OCI-LY3 (cell line): ENCODE data around the gene ASIC5.

Experiments
- H2AFZ ChIP-seq: fragments of 200-600, 300-600 bp; shearing (Covaris generic); 2 replicates; pipeline ENCODE4 v1.6.0; 2014; ENCODE audit warnings: antibody characterized with exemption, low read depth, low read length
- H3K27ac ChIP-seq: fragments of 200-600, 300-600 bp; sonication (generic); 2 replicates; pipeline ENCODE4 v1.5.1; 2014; ENCODE audit warnings: mild to moderate bottlenecking, low read length, moderate library complexity, mixed read lengths
- H3K27me3 ChIP-seq: fragments of 200-600, 300-600 bp; sonication (generic); 2 replicates; pipeline ENCODE4 v1.6.1; 2014; ENCODE audit warnings: low read depth, low read length, mixed read lengths
- H3K36me3 ChIP-seq: fragments of 200-600, 300-600 bp; sonication (generic); replicated peaks from 2 replicates; pipeline ENCODE3; 2014; ENCODE audit warnings: low read depth, low read length, mixed read lengths
- H3K4me1 ChIP-seq: fragments of 300-600, 200-600 bp; sonication (generic); 2 replicates; pipeline ENCODE4 v1.6.1; 2014; ENCODE audit warnings: low read length, mixed read lengths
- H3K4me2 ChIP-seq: fragments of 200-600, 300-600 bp; sonication (generic); 2 replicates; pipeline ENCODE4 v1.6.1; 2014; ENCODE audit warnings: low read length, mixed read lengths
- H3K4me3 ChIP-seq: fragments of 300-600, 200-600 bp; sonication (generic); 2 replicates; pipeline ENCODE4 v1.5.1; 2014; ENCODE audit warnings: antibody characterized with exemption, mild to moderate bottlenecking, low read length, moderate library complexity
- H3K79me2 ChIP-seq: fragments of 300-600, 200-600 bp; shearing (Covaris generic); 2 replicates; pipeline ENCODE4 v1.6.1; 2014; ENCODE audit warnings: mild to moderate bottlenecking, low read length, mixed read lengths
- H3K9ac ChIP-seq: fragments of 300-600, 200-600 bp; shearing (Covaris generic); 2 replicates; pipeline ENCODE4 v1.6.0; 2014; ENCODE audit warnings: mild to moderate bottlenecking, low read length, moderate library complexity
- H3K9me3 ChIP-seq: fragments of 200-600, 300-600 bp; shearing (Covaris generic); 2 replicates; pipeline ENCODE4 v1.6.1; 2014; ENCODE audit warnings: low read length, mixed read lengths; ENCODE audit not compliant: insufficient read depth
- H4K20me1 ChIP-seq: fragments of 200-600, 300-600 bp; sonication (generic); 2 replicates; pipeline ENCODE4 v1.6.1; 2016; ENCODE audit warnings: low read length, mixed read lengths; ENCODE audit not compliant: insufficient read depth
- CTCF ChIP-seq: fragments of 200-600, 300-600 bp; sonication (generic); IDR thresholded peaks from 2 replicates; pipeline ENCODE4 v1.5.1; 2014; ENCODE audit warnings: antibody characterized with exemption, low read length, low read depth
- EZH2phosphoT487 ChIP-seq: fragments of 200-600 bp; shearing (Covaris generic); IDR thresholded peaks from 2 replicates; pipeline ENCODE4 v1.6.1; 2018; ENCODE audit warnings: antibody characterized with exemption, mixed run types, low read depth

The ASIC5 gene

GRCh38 chr4:155784637-155785036 is 81.4 kb downstream of the ASIC5 start:
- Histone ChIP-seq H4K20me1 (no peaks in the 10 kb centered on the region), H3K9me3 (no peaks in the 10 kb centered on the region), H3K9ac (no peak overlapping the region), H3K27ac (no peak overlapping the region), H3K27me3 (no peaks in the 10 kb centered on the region), H3K4me2 (no peak overlapping the region), H2AFZ (no peak overlapping the region), H3K36me3 (no peaks in the 10 kb centered on the region), H3K79me2 (no peaks in the 10 kb centered on the region), H3K4me1 (peaks cover 8% of the 10 kb centered on the region), H3K4me3 (no peak overlapping the region)
- TF ChIP-seq CTCF (no peak), EZH2phosphoT487 (no peak)

GRCh38 chr4:155781249-155781831 is 84.7 kb downstream of the ASIC5 start:
- no peak overlapping the region for H3K4me3 ChIP-seq
- TF ChIP-seq EZH2phosphoT487 (no peak), CTCF (no peak)
- H3K9ac ChIP-seq: no peak overlapping the region
- no peaks in the 10 kb centered on the region for H3K79me2 ChIP-seq
- no peak overlapping the region for H3K27ac ChIP-seq
- H3K36me3 ChIP-seq: no peaks in the 10 kb centered on the region
- H2AFZ ChIP-seq: no peak overlapping the region
- H3K4me1 ChIP-seq: no peaks in the 10 kb centered on the region
- no peaks in the 10 kb centered on the region for H4K20me1 ChIP-seq
- no peaks in the 10 kb centered on the region for H3K9me3 ChIP-seq
- no peak overlapping the region for H3K4me2 ChIP-seq
- no peaks in the 10 kb centered on the region for H3K27me3 ChIP-seq

- Histone ChIP-seq H3K4me1 (no peaks in the 10 kb centered on the region), H3K36me3 (no peaks in the 10 kb centered on the region), H3K4me3 (no peak overlapping the region), H3K27me3 (no peaks in the 10 kb centered on the region), H3K79me2 (no peaks in the 10 kb centered on the region), H3K9me3 (no peaks in the 10 kb centered on the region), H4K20me1 (no peaks in the 10 kb centered on the region), H3K27ac (no peak overlapping the region), H3K9ac (no peak overlapping the region), H2AFZ (no peak overlapping the region), H3K4me2 (no peak overlapping the region)
- TF ChIP-seq CTCF (no peak), EZH2phosphoT487 (no peak)
Measured at GRCh38 chr4:155780775-155781174, 85.3 kb downstream of the ASIC5 start.
